ENCODE data around the gene SYCE1. TPM values are rescaled to one million over a fixed set of nuclear protein-coding genes. Genes with fewer than 3 reads are reported as not detected.

Gene SYCE1
- total RNA-seq, result not detected in 2 replicates

GRCh38 chr10:133565441-133566294, at the start of gene SYCE1:
Gene SYCE1 (minus strand): TSS chr10:133565583. CDS start chr10:133565529, 54 bp downstream.

GRCh38 chr10:133526957-133527588, 38.3 kb downstream of the SYCE1 start, which contains the start of gene CYP2E1:
Gene CYP2E1 (plus strand): TSS chr10:133527363. CDS start chr10:133527396, 33 bp downstream.

Other genes starting within 250 kb of the SYCE1 start
- not detected in 2 replicates for gene CALY, start 228.7 kb downstream of the SYCE1 start, total RNA-seq
- not detected in 2 replicates for gene PRAP1, start 218.2 kb downstream of the SYCE1 start, total RNA-seq
- gene FUOM, start 207.6 kb downstream of the SYCE1 start, total RNA-seq, result 2.8 and 11.3 TPM in 2 replicates
- gene ECHS1, start 192.2 kb downstream of the SYCE1 start, total RNA-seq, result 45.8 and 52.6 TPM in 2 replicates
- 3.9 and 6.8 TPM in 2 replicates for gene PAOX, start 186.3 kb downstream of the SYCE1 start, total RNA-seq
- gene MTG1, start 171.4 kb downstream of the SYCE1 start, total RNA-seq, result 16.7 and 29.1 TPM in 2 replicates
- not detected in 2 replicates for gene SPRN, start 141.0 kb downstream of the SYCE1 start, total RNA-seq
- 0.34 and 0.64 TPM in 2 replicates for gene SCART1, start 111.6 kb downstream of the SYCE1 start, total RNA-seq
- gene CYP2E1, start 38.2 kb downstream of the SYCE1 start, total RNA-seq, result 0.93 and 1.7 TPM in 2 replicates
- not detected in 2 replicates for gene FRG2B, start 61.2 kb upstream of the SYCE1 start, total RNA-seq